Measurements from ENCODE around the gene ZNF337.

Gene ZNF337

DNA sequence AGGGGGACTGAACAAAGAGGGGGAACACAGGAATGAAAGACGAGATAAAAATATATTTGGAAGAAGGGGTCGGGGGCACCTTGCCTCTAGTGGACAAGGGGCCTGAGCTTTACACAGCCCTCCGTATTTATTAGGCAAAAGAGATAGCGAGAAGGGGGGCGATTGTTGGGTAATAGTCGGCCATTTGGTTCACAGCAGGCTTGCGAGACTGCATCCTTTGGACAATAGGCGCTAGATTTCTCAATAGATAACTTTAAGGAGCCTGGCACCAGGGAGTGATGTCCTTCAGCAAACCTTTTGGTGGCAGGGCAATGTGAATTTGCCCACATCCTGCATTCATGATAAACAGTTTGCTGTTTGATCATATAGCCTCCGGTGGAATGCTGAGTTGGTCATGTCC is 69.9 kb downstream of the ZNF337 start:
- DNase-seq, result no peak

DNA sequence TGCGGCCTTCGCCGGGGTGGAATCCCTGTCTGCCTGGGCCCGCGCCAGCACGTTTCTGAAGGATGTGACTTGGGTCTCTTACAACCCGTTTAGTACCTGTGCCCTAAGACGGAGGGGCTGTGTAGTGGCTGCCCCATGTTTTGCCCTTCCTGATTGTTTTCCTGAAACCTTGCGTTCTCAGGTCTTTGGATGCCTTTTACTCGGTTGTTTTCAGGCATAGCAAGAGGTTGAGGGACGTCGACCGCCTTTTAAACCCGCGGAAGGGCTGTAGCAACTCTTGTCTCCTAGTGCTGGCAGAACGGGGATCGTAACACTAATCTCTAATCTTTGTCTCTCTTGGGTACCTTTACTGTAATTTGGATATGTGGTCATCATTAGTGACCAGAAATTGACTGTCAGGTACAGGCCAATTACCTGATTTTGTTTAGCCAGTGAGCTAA is 72.1 kb downstream of the ZNF337 start:
- in situ Hi-C loops (cut with HindIII; ENCODE audit: low pct_ligation_motif_present, low sequenced_read_pairs), result no loop called here
- TF ChIP-seq, protein P1, sequence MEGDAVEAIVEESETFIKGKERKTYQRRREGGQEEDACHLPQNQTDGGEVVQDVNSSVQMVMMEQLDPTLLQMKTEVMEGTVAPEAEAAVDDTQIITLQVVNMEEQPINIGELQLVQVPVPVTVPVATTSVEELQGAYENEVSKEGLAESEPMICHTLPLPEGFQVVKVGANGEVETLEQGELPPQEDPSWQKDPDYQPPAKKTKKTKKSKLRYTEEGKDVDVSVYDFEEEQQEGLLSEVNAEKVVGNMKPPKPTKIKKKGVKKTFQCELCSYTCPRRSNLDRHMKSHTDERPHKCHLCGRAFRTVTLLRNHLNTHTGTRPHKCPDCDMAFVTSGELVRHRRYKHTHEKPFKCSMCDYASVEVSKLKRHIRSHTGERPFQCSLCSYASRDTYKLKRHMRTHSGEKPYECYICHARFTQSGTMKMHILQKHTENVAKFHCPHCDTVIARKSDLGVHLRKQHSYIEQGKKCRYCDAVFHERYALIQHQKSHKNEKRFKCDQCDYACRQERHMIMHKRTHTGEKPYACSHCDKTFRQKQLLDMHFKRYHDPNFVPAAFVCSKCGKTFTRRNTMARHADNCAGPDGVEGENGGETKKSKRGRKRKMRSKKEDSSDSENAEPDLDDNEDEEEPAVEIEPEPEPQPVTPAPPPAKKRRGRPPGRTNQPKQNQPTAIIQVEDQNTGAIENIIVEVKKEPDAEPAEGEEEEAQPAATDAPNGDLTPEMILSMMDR (IDR thresholded peaks at IDR 0.05; ENCODE audit: low read depth, low read length, missing control alignments), result no peak
- no peaks in the 10 kb centered on the region for H3K36me3 ChIP-seq (replicated peaks)
- DNase-seq, result no peak
- H3K27ac ChIP-seq, result peak overlapping the region; percentile 85
- no peaks in the 10 kb centered on the region for H3K27me3 ChIP-seq (replicated peaks)
- H3K4me3 ChIP-seq (ENCODE audit: low read depth, low read length), result peak overlapping the region; percentile 87

More for the DNA sequence above, 69.9 kb downstream of the ZNF337 start:
- Histone ChIP-seq H3K27me3 (replicated peaks) (no peaks in the 10 kb centered on the region), H3K4me3 (ENCODE audit: low read depth, low read length) (no peak overlapping the region), H3K27ac (no peak overlapping the region), H3K36me3 (replicated peaks) (no peaks in the 10 kb centered on the region)
- in situ Hi-C loops (cut with HindIII; ENCODE audit: low pct_ligation_motif_present, low sequenced_read_pairs), result no loop called here
- TF ChIP-seq, protein P1 (IDR thresholded peaks at IDR 0.05; ENCODE audit: low read depth, low read length, missing control alignments), result no peak

Measured in brain microvascular endothelial cell (primary cell).